ENCODE data around the gene LTBP3. TPM values are rescaled to one million over a fixed set of nuclear protein-coding genes. Genes with fewer than 3 reads are reported as not detected.

LTBP3 gene
- total and polyA plus RNA-seq, 11 donors, result 26.3 to 125 (median 75.6) TPM

- TF ChIP-seq POLR2A (IDR thresholded peaks at IDR 0.05), result no peak
- TF ChIP-seq, protein P1, sequence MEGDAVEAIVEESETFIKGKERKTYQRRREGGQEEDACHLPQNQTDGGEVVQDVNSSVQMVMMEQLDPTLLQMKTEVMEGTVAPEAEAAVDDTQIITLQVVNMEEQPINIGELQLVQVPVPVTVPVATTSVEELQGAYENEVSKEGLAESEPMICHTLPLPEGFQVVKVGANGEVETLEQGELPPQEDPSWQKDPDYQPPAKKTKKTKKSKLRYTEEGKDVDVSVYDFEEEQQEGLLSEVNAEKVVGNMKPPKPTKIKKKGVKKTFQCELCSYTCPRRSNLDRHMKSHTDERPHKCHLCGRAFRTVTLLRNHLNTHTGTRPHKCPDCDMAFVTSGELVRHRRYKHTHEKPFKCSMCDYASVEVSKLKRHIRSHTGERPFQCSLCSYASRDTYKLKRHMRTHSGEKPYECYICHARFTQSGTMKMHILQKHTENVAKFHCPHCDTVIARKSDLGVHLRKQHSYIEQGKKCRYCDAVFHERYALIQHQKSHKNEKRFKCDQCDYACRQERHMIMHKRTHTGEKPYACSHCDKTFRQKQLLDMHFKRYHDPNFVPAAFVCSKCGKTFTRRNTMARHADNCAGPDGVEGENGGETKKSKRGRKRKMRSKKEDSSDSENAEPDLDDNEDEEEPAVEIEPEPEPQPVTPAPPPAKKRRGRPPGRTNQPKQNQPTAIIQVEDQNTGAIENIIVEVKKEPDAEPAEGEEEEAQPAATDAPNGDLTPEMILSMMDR (IDR thresholded peaks at IDR 0.05), result no peak
- Histone ChIP-seq H3K4me1 (peaks cover 3 to 45% (median 26%) of the 10 kb centered on the region in 12 donors), H3K36me3 (peaks cover 0 to 67% (median 40%) of the 10 kb centered on the region in 9 donors), H3K27me3 (no peaks in the 10 kb centered on the region), H3K9me3 (no peaks in the 10 kb centered on the region), H3K4me3 (no peak overlapping the region), H3K27ac (peak overlapping the region in 1 of 12 donors; percentile 48)
- DNase-seq (no peak), ATAC-seq (no peak)
- WGBS, 4 donors, result 92 to 94% (median 93%) methylated on average over 8 to 19 of the region's 19 CpGs
- intact Hi-C loops (cut with DNase I), result no loop called here
These were observed 22.0 kb upstream of the LTBP3 start for GRCh38 chr11:65580031-65580692.

GRCh38 chr11:65579291-65579690 lies 21.1 kb upstream of the LTBP3 start:
- 80 to 92% (median 87%) methylated on average over 4 of the region's 4 CpGs for WGBS, 4 donors
- Histone ChIP-seq H3K4me3 (no peak overlapping the region), H3K9me3 (no peaks in the 10 kb centered on the region), H3K27ac (peak overlapping the region in 1 of 12 donors; percentile 16), H3K4me1 (peaks cover 3 to 47% (median 35%) of the 10 kb centered on the region in 12 donors), H3K27me3 (no peaks in the 10 kb centered on the region), H3K36me3 (peaks cover 0 to 61% (median 36%) of the 10 kb centered on the region in 9 donors)
- intact Hi-C loops (cut with DNase I), result loop anchor here in 3 of 10 donors (5.0 kb wide), 2 partner anchors 33 to 37 kb away; partner anchors contain the start of gene MAP3K11 (in 3 of the 3)
- DNase-seq (no peak), ATAC-seq (no peak)
- TF ChIP-seq, protein P1 (IDR thresholded peaks at IDR 0.05), result no peak
- TF ChIP-seq POLR2A (IDR thresholded peaks at IDR 0.05), result no peak

- Histone ChIP-seq H3K4me3 (no peak overlapping the region), H3K9me3 (no peaks in the 10 kb centered on the region), H3K27me3 (no peaks in the 10 kb centered on the region), H3K4me1 (peaks cover 4 to 51% (median 39%) of the 10 kb centered on the region in 12 donors), H3K36me3 (peaks cover 0 to 55% (median 34%) of the 10 kb centered on the region in 9 donors), H3K27ac (peak overlapping the region in 5 of 12 donors; percentile 5 to 99 (median 97))
- intact Hi-C loops (cut with DNase I), result loop anchor here in 3 of 10 donors (5.0 kb wide), 2 partner anchors 34 to 36 kb away; partner anchors contain the start of gene MAP3K11 (in 3 of the 3)
- ATAC-seq (no peak), DNase-seq (no peak)
- 64 to 87% (median 79%) methylated on average over 3 of the region's 3 CpGs for WGBS, 4 donors
- no peak for TF ChIP-seq POLR2A (IDR thresholded peaks at IDR 0.05)
- TF ChIP-seq, protein P1 (IDR thresholded peaks at IDR 0.05), result no peak
These were observed 20.5 kb upstream of the LTBP3 start for GRCh38 chr11:65578667-65579066.

GRCh38 chr11:65578134-65578533 lies 20.0 kb upstream of the LTBP3 start:
- H3K4me1 ChIP-seq, result peaks cover 9 to 57% (median 44%) of the 10 kb centered on the region in 12 donors
- ATAC-seq, result no peak
- DNase-seq, result no peak
- TF ChIP-seq POLR2A (IDR thresholded peaks at IDR 0.05), result no peak
- TF ChIP-seq, protein P1 (IDR thresholded peaks at IDR 0.05), result no peak
- intact Hi-C loops (cut with DNase I), result loop anchor here in 3 of 10 donors (5.0 kb wide), 2 partner anchors 34 to 36 kb away; partner anchors contain the start of gene MAP3K11 (in 3 of the 3)
- no peaks in the 10 kb centered on the region for H3K9me3 ChIP-seq
- peak overlapping the region in 11 of 12 donors; percentile 89 to 99 (median 97) for H3K27ac ChIP-seq
- 88 to 94% (median 91%) methylated on average over 7 of the region's 7 CpGs for WGBS, 4 donors
- peaks cover 0 to 50% (median 32%) of the 10 kb centered on the region in 9 donors for H3K36me3 ChIP-seq
- no peaks in the 10 kb centered on the region for H3K27me3 ChIP-seq
- peak overlapping the region in 9 of 12 donors; percentile 64 to 96 (median 81) for H3K4me3 ChIP-seq

All from heart left ventricle (tissue), 16 donors.